ENCODE measurements around the gene TOX2.

GRCh38 chr20:44019638-44020335 is 105.1 kb downstream of the TOX2 start:
- TF ChIP-seq, protein P1, sequence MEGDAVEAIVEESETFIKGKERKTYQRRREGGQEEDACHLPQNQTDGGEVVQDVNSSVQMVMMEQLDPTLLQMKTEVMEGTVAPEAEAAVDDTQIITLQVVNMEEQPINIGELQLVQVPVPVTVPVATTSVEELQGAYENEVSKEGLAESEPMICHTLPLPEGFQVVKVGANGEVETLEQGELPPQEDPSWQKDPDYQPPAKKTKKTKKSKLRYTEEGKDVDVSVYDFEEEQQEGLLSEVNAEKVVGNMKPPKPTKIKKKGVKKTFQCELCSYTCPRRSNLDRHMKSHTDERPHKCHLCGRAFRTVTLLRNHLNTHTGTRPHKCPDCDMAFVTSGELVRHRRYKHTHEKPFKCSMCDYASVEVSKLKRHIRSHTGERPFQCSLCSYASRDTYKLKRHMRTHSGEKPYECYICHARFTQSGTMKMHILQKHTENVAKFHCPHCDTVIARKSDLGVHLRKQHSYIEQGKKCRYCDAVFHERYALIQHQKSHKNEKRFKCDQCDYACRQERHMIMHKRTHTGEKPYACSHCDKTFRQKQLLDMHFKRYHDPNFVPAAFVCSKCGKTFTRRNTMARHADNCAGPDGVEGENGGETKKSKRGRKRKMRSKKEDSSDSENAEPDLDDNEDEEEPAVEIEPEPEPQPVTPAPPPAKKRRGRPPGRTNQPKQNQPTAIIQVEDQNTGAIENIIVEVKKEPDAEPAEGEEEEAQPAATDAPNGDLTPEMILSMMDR (IDR thresholded peaks at IDR 0.05; ENCODE audit: low read depth, low read length) = no peak
- no peak for TF ChIP-seq POLR2A (IDR thresholded peaks at IDR 0.05; ENCODE audit: extremely low read depth, insufficient read length)
- no peak for TF ChIP-seq MYC (IDR thresholded peaks at IDR 0.05; ENCODE audit: low read depth, low read length)
